Testis (tissue), 3 donors: ENCODE results near the gene GALNT15. TPM values are rescaled to one million over a fixed set of nuclear protein-coding genes. Genes with fewer than 3 reads are reported as not detected.

Source experiments
- DNase-seq: peaks from one replicate; pipeline ENCODE4 v3.0.0-alpha.2; 2019
- H3K27ac ChIP-seq, 2 donors: fragments of 200-600 bp; sonication (generic); one replicate each; pipeline ENCODE4 v1.5.1; 2019
- H3K27me3 ChIP-seq: fragments of 200-600 bp; sonication (generic); one replicate; pipeline ENCODE4 v1.5.1; 2019
- H3K36me3 ChIP-seq: fragments of 200-600 bp; sonication (generic); one replicate; pipeline ENCODE4 v1.5.1; 2017; ENCODE audit warnings: low read depth; ENCODE audit errors: missing control alignments
- H3K4me1 ChIP-seq: fragments of 200-600 bp; sonication (generic); one replicate; pipeline ENCODE4 v1.5.1; 2019
- H3K4me3 ChIP-seq, 2 donors: fragments of 200-600 bp; sonication (generic); one replicate each; pipeline ENCODE4 v1.5.1; 2017 to 2019
- H3K9me3 ChIP-seq: fragments of 200-600 bp; sonication (generic); one replicate; pipeline ENCODE4 v1.5.1; 2017
- POLR2A ChIP-seq: fragments of 450-650 bp; IDR thresholded peaks from one replicate; pipeline ENCODE4 v1.6.1; 2017; ENCODE audit warnings: antibody characterized with exemption, mild to moderate bottlenecking, moderate library complexity
- WGBS, 2 donors: methylation state at CpG; one replicate each; pipeline ENCODE4 v1.1.5; 2018; 5-methylcytosine and 5-hydroxymethylcytosine counted together
- intact Hi-C: fragments of 100-400 bp; cut with DNase I; formaldehyde crosslinking; loops from one replicate; pipeline ENCODE4 v1.15.1; 2023; ENCODE audit warnings: low total_unique reads
- polyA plus RNA-seq: library from polyadenylated mRNA; stranded (reverse); fragments of 350-450 nt; fragmentation: Illumina TruSeq; extraction: RNeasy Lipid Tissue Mini Kit (QIAGEN cat#74804); gene quantifications from one replicate; pipeline ENCODE4 v1.2.3, GENCODE V29; 2014; ENCODE audit warnings: low read depth, low replicate concordance; ENCODE audit not compliant: insufficient read depth
- total RNA-seq, 2 donors: library from RNA; depleted of rRNA; stranded (reverse); fragments of >200 nt; gene quantifications; one replicate each; pipeline ENCODE4 v1.2.3, GENCODE V29; 2016
- TF ChIP-seq, protein P1 (sequence below), 3 experiments: fragments of 450-650 bp in 2 of 3; fragments of 200-600 bp in 1 of 3; sonication (generic) in 1 of 3; IDR thresholded peaks; one replicate each; pipeline ENCODE4 v1.5.1; 2016 to 2019; ENCODE audit warnings: antibody characterized with exemption in 3 of 3, mild to moderate bottlenecking in 2 of 3, moderate library complexity in 1 of 3

Gene GALNT15
- total and polyA plus RNA-seq, 3 donors from 2014 or later = 6.6 to 16.5 (median 13.0) TPM

DNA sequence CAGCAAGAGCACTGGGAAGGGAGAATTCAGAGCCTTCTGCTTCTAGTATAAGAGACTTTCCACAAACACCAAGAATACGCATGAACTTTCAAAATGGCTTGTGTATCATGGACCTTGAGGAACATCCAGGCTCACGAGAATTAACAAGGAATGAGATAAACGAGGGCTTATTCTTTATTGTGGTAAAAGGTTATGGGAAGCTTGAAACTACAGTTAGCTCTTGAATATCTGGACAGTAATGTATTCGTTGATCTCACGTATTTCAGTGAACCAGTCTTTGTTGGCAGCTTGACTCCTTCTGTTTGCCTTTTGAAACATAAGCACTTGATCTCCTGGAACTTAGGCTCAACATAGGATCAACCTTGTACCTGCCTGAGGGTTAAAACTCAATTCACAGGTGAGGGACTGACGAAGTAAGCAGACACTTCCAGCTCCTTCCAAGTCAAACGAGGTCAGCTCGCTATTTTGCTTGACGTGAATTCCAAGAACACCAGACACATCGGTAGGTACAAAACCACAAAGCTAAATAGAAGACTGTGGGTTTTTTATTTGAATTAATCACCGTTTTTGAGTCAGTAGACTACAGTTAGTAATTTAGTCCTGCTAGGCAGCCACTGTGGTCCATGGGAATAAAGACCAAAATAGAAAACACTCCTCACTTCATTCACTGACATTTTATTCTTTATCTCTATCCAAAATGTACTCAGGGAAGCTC lies 30.8 kb downstream of the GALNT15 start:
- H3K4me3 ChIP-seq = no peak overlapping the region
- no peak for TF ChIP-seq POLR2A
- TF ChIP-seq, protein P1, sequence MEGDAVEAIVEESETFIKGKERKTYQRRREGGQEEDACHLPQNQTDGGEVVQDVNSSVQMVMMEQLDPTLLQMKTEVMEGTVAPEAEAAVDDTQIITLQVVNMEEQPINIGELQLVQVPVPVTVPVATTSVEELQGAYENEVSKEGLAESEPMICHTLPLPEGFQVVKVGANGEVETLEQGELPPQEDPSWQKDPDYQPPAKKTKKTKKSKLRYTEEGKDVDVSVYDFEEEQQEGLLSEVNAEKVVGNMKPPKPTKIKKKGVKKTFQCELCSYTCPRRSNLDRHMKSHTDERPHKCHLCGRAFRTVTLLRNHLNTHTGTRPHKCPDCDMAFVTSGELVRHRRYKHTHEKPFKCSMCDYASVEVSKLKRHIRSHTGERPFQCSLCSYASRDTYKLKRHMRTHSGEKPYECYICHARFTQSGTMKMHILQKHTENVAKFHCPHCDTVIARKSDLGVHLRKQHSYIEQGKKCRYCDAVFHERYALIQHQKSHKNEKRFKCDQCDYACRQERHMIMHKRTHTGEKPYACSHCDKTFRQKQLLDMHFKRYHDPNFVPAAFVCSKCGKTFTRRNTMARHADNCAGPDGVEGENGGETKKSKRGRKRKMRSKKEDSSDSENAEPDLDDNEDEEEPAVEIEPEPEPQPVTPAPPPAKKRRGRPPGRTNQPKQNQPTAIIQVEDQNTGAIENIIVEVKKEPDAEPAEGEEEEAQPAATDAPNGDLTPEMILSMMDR (IDR thresholded peaks at IDR 0.05) = no peak
- no peak for DNase-seq
- 74 to 80% methylated on average over 11 of the region's 11 CpGs for WGBS, 2 donors
- H3K27ac ChIP-seq = no peak overlapping the region
- H3K27me3 ChIP-seq = no peaks in the 10 kb centered on the region
- no peaks in the 10 kb centered on the region for H3K36me3 ChIP-seq
- peaks cover 11% of the 10 kb centered on the region for H3K4me1 ChIP-seq
- intact Hi-C loops = no loop called here
- no peaks in the 10 kb centered on the region for H3K9me3 ChIP-seq

DNA sequence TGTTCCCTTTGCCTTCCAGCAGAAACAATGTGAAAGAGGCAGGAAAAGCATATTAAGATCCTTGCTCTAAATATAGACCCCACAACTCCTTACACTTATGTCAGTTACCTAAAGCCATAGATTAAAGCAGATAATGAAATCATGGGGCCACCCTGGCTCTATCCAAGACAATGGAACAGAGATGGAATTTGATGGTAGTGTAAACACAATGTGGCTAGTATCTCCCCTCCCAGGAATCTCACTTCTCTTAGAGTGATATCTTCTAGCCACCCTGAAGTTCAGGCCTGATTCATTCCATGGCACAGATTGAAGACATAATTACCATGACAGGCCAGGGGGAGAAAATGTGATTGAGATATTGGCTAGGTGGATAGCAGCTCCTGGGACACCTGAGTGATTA lies 32.6 kb downstream of the GALNT15 start:
- intact Hi-C loops = no loop called here
- H3K27me3 ChIP-seq = no peaks in the 10 kb centered on the region
- no peaks in the 10 kb centered on the region for H3K9me3 ChIP-seq
- TF ChIP-seq POLR2A = no peak
- TF ChIP-seq, protein P1 (IDR thresholded peaks at IDR 0.05) = no peak
- peaks cover 11% of the 10 kb centered on the region for H3K4me1 ChIP-seq
- no peak overlapping the region for H3K27ac ChIP-seq
- H3K4me3 ChIP-seq = no peak overlapping the region
- no peak for DNase-seq
- no peaks in the 10 kb centered on the region for H3K36me3 ChIP-seq

DNA sequence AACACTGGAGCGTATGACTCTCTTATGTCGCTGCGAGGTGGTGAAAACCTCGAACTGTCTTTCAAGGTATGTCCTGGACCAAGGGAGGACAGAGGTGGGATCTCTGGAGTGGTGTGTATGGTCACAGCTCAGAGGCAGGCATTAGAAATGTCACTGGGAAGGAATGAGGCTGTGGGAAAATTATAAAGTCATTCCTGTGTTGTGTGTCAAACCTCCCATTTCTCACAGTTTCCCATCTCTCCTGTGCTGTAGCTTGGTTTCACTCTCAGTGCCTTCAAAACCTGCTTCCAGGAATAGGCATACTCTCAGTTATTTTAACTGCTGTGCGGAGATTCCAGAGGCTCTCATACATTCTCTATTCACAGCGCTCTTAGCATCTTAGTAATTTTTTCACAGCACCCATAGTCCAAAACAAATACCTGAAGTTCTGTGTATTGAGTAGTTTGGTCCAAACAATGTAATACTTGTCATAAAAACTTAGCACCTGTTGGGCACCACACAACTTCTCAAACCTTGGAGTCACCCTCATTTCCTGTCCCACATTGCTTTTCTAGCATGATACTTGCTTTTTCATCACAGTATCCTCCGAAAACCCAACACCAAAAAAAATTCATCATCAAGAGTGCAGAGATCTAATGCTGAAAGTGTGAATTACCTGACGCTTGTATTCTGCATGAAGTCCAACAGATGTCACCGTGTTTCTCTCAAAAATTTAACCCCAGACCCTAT lies 36.9 kb downstream of the GALNT15 start:
- Histone ChIP-seq H3K36me3 (no peaks in the 10 kb centered on the region), H3K4me1 (no peaks in the 10 kb centered on the region), H3K27me3 (no peaks in the 10 kb centered on the region), H3K9me3 (no peaks in the 10 kb centered on the region), H3K27ac (no peak overlapping the region), H3K4me3 (no peak overlapping the region)
- no peak for DNase-seq
- TF ChIP-seq, protein P1 (IDR thresholded peaks at IDR 0.05) = no peak
- no peak for TF ChIP-seq POLR2A
- 91 to 94% methylated on average over 9 of the region's 9 CpGs for WGBS, 2 donors
- intact Hi-C loops = no loop called here

DNA sequence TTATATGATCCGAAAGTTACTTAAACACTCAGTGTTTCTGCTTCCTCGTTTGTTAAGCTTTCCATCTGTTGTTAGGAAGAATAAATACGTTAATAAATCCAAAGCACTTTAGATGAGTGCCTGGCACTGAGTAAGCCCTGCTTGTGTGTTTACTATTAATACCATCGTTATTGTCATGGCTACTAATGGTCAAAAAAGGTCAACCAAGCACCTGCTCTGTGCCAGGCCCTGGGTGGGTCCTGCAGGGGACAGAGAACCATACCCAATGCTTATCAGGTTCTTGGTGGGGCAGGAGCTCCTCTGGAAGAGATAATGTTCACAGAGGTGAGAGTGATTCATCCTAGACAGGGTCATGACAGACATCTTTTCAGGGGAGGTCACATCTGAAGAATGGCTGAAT lies 39.9 kb downstream of the GALNT15 start:
- H3K27ac ChIP-seq = no peak overlapping the region
- intact Hi-C loops = no loop called here
- H3K36me3 ChIP-seq = no peaks in the 10 kb centered on the region
- no peak for TF ChIP-seq POLR2A
- TF ChIP-seq, protein P1 (IDR thresholded peaks at IDR 0.05) = no peak
- H3K4me3 ChIP-seq = no peak overlapping the region
- no peaks in the 10 kb centered on the region for H3K4me1 ChIP-seq
- no peak for DNase-seq
- H3K27me3 ChIP-seq = no peaks in the 10 kb centered on the region
- no peaks in the 10 kb centered on the region for H3K9me3 ChIP-seq
- WGBS, 2 donors = 71 to 88% methylated on average over 4 of the region's 4 CpGs
